GM19328 (cell line): ENCODE results near the gene NXT1.

Experiments used
- ATAC-seq: cut with Tn5 transposase; IDR thresholded peaks from one replicate; pipeline ENCODE4 v1.9.1; 2021; ENCODE audit warnings: mild to moderate bottlenecking, moderate library complexity; ENCODE audit not compliant: unreplicated experiment

The NXT1 gene

DNA sequence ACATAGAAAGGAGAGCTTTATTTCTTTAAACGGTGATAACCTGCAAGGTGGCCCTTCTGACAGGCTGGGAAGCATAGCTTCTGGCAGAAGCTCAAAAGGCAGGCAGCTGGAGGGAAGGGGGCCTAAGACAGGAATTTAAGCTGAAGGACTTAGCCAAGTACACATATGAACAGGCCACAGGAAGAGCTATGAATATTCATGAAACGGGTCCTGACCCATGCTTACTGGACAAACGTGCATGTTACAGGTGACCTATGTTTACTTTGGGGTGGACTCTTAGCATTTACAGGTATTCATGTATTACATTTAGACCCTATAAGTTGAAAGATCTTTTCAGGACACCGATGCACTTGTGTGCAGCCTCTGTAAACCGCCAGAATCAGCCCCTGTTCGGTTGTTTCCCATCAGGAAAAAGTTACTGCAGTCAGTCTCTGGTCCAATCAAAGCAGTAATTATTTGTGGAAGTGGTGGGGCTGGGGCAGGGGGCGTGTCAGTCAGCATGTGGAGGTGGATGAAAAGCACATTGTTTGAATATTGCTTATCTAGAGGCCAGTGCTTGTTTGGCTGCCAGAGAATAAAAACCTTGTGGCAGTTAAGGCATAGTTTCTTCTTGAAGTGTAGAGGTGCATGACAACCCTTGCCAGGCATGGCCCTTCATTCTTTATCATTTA lies 8.5 kb downstream of the NXT1 start:
- no peak for ATAC-seq

DNA sequence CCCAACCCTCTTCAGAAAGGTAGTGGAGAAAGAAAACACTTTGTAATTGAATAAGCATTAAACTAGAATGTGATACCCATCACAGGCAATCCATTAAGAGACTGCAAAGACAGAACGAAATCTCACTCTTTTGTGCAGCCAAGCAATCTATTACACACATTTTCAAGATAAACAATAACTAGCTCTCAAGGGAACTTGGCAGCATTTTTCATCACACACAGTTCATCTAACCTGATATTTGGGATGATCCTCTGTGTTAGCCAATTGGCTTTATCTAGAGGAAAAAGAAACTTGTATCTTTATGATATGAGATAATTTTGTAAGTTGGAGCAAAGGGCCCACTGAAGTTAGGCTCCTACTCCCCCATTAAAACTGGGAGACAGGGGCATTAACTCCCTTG lies 9.9 kb downstream of the NXT1 start:
- no peak for ATAC-seq

DNA sequence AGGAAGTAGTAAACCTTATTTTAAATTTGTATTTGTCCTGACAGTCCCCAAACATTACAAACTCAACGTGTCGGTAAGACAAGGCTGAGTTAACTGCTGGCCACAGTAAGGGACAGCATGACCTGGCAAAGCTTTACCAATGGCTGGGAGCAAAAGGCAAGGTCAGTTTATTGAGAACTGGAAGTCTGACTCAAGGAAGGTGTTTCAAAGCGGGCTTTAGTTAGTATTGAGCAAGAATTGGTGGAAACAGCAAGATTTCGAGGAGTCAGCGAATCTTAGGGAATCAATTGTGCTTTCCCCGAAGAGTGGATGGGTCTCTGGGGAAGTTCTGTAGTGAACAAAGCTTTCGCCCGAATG lies 10.5 kb downstream of the NXT1 start:
- no peak for ATAC-seq

DNA sequence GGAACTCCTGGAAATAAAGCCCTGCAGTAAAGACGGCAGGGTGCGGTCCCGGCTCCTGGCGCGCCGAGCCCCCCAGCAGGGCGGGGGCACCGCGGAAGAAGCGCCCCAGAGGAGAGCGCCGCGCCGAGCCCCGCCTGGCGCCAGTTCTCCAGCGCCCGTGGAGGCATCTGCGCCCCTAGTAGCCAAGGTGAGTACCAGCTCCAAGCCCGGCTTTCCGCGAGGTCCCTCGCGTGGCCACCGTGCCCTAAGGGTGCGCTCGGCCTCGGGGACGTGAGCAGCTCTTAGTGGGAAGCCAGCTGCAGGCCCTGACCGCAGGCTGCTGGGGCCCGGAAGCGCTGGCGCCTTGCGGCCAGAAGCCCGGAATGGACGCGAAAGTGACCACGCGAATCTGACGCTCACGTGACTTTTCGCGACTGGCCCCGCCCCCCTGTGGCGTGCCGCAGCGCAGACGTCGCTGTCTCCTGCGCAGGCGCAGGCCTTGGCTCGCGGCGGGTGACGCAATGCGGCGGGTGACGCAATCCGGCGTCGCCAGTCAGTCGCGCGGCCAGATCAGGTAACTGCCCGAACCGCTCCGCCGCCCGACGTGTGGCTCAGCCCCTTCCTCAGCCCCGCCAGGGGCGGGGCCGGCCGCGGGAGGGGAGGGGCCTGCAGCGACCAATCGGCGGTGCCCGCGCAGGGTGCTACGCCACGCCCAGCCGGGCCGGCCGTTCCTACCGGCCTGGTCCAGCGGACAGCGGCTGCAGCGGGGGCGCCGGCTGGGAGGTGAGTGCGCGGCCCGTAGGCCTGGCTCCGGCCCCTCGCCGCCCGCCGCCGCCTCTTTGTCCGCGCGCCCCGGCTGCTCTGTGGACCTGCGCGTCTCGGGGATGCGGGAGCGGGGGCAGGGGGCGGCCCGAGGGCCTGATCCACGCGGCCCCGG lies 11.1 kb downstream of the NXT1 start, which contains the start of gene GZF1:
GZF1 (plus strand) TSS at position 707 of the 916 bp plus-strand sequence. CDS start 2,202 bp downstream, outside the sequence.
- peak; percentile 72 for ATAC-seq

- ATAC-seq = no peak
Measured at GRCh38 chr20:23362392-23363256, 12.0 kb downstream of the NXT1 start.

- no peak for ATAC-seq
Measured at GRCh38 chr20:23363257-23363649, 12.7 kb downstream of the NXT1 start.

GRCh38 chr20:23365390-23366165 lies 15.0 kb downstream of the NXT1 start:
- ATAC-seq = no peak

GRCh38 chr20:23366384-23366783 lies 15.8 kb downstream of the NXT1 start:
- no peak for ATAC-seq

GRCh38 chr20:23367770-23368169 lies 17.2 kb downstream of the NXT1 start:
- no peak for ATAC-seq

DNA sequence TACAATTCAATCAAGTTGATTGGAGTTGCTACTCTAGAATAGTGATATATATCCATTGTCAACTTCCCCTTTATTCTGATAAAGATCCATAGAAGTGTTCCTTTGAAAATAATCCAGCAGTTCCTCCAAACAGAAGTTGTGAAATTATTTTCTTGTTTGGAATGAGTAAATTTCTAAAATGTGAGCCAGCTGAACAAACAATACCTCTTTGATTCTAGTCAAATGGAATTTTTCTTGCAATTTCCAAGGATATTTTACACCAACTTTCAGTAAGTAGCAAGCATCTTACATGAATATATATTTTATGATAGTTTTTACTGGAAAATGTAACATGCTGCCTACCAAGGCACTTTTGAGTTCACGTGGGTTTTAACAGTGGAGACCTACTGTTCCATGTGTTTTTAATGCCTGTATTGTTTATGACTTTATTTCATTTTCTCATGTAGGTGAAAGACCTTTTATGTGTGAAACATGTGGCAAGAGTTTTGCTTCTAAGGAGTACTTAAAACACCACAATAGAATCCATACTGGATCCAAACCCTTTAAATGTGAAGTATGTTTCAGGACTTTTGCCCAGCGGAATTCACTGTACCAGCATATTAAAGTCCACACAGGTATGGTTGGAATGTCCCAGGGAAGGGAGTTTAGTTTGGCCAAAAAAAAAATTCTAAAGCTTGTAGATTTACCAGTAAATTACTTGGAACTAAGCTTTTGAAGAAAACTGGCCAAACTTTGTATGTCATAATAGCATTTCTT lies 17.9 kb downstream of the NXT1 start:
- ATAC-seq = no peak

DNA sequence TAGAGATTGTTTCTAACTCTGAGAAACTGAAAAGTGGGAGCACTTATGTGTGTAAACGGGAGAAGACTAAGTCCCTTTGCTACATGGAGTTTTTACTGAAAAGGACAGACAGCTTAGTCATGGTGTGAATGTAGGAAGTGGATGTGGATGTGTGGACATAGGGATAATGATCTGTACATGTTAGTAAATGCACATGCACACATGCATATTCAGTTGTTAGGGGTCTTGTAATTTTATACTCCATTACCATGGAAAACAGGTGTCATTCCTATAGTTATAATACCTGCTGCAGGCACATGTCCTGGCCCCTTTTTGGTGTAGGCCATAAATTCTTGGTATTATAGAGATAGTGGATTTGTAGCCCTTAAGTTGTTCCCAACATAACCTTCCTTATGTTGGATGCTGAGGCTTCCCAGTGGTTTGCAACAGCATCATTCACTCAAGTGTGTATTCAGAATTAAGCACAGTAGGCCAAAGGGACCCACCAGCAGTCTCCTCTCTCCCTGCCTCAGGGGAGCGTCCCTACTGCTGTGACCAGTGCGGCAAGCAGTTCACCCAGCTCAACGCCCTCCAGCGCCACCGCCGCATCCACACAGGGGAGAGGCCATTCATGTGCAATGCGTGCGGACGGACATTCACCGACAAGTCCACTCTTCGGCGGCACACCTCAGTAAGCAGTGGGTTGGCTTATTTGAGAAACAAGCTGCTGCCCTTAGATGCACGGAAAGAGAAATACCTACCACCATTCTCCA lies 18.7 kb downstream of the NXT1 start:
- no peak for ATAC-seq

GRCh38 chr20:23370274-23370673 lies 19.7 kb downstream of the NXT1 start:
- no peak for ATAC-seq

- no peak for ATAC-seq
Measured at GRCh38 chr20:23370873-23371272, 20.3 kb downstream of the NXT1 start.

GRCh38 chr20:23371496-23371895 lies 20.9 kb downstream of the NXT1 start:
- ATAC-seq = no peak

DNA sequence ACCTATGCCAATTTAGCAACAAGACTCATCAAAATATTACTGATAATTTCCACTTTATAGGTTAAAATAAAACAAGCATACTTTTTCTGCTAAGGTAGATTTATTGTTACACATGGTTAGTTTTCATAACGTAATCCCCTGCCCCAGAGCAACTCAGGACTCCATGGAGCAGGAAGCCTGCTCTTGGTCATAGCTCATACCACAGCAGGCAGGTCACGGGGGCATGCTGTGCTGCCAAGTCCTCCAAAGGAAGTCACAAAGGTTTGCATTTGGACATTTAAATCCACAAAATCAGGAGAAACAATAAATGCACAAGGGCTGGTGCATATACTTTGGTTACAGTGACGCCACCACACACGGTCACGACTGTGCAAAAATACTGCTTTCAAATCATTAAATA lies 23.9 kb downstream of the NXT1 start:
- ATAC-seq = no peak

DNA sequence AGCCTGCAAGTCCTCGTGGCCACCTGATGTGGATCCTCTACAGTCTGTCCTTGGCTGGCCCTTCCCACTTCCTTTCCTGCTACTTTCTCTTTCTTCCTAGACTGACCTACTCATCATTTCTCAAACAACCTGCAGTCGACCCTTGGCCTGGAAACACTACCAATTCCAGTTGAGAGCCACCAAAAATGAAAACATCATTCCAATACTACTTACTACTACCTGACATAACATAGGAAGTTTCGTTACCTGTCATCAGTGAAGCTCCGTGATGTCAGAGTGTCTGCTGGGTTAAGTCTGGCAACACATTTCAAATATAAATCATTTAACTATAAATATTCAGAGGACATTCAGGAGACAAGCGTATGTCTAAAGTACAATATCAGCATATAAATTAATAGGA lies 25.2 kb downstream of the NXT1 start:
- no peak for ATAC-seq

- ATAC-seq = no peak
Measured at GRCh38 chr20:23379772-23380171, 29.2 kb downstream of the NXT1 start.

DNA sequence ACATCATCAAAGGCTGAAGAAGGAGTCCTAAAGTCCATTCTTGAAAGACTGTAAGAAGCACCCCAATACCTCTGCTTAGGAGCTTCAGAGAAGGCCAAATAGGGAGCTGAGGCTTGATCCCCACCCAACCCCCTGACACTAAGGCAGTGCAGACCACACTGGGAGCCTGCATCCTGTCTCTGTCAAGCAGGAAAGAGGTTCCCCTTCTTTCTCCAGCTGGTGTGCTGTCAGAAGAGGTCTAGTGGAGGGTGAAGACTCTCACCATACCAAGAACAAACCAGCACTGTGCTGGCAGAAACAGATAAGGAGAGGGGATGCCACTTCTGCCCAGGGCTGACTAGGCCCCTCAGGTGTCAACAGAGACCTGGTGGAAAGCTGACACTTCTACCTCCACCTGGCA lies 31.3 kb downstream of the NXT1 start:
- no peak for ATAC-seq
